Activated CD8-positive, alpha-beta T cell treated with anti-CD3 and anti-CD28 coated beads, Interleukin-2, amount 10 ng/mL, durations not matched to agents 7 days and 5 days (primary cell): ENCODE data around the gene LAYN. TPM values are rescaled to one million over a fixed set of nuclear protein-coding genes. Genes with fewer than 3 reads are reported as not detected.
A peak's percentile ranks its signal among the peaks of the same experiment; 100 is the strongest.

Source experiments
- ATAC-seq: fragments of 150-1000 bp; cut with Tn5 transposase; one replicate; pipeline ENCODE4 v1.10.0; 2021; ENCODE audit warnings: moderate library complexity
- CTCF ChIA-PET: fragments of 350-600 bp; sonication (Branson Sonifier 250); formaldehyde crosslinking; loops from one replicate; lab custom pipeline; 2021; ENCODE audit warnings: antibody characterized with exemption; lab: Charles Lee
- POLR2A ChIA-PET: fragments of 350-600 bp; sonication (Branson Sonifier 250); formaldehyde crosslinking; loops from one replicate; lab custom pipeline; 2021; ENCODE audit warnings: antibody characterized with exemption; lab: Charles Lee
- DNase-seq: peaks from one replicate; pipeline ENCODE4 v3.0.0-alpha.2; 2020
- H3K27ac Mint-ChIP-seq: one replicate; pipeline ENCODE4 v1.8.0; 2021; ENCODE audit warnings: mild to moderate bottlenecking, mixed read lengths
- H3K27me3 Mint-ChIP-seq: one replicate; pipeline ENCODE4 v1.8.0; 2021; ENCODE audit warnings: low read depth, mixed read lengths
- H3K36me3 Mint-ChIP-seq: one replicate; pipeline ENCODE4 v1.8.0; 2021; ENCODE audit warnings: low read depth, mixed read lengths
- H3K4me1 Mint-ChIP-seq: one replicate; pipeline ENCODE4 v1.8.0; 2021; ENCODE audit warnings: low read depth, mixed read lengths
- H3K4me3 Mint-ChIP-seq: one replicate; pipeline ENCODE4 v1.8.0; 2021; ENCODE audit warnings: mild to moderate bottlenecking, mixed read lengths
- H3K9me3 Mint-ChIP-seq: one replicate; pipeline ENCODE4 v1.8.0; 2022; ENCODE audit warnings: mixed read lengths; ENCODE audit not compliant: insufficient read depth
- total RNA-seq, 2 experiments: library from RNA; stranded (reverse); gene quantifications; one replicate each; pipeline ENCODE4 v1.2.3, GENCODE V29; 2021

Gene LAYN, protein sequence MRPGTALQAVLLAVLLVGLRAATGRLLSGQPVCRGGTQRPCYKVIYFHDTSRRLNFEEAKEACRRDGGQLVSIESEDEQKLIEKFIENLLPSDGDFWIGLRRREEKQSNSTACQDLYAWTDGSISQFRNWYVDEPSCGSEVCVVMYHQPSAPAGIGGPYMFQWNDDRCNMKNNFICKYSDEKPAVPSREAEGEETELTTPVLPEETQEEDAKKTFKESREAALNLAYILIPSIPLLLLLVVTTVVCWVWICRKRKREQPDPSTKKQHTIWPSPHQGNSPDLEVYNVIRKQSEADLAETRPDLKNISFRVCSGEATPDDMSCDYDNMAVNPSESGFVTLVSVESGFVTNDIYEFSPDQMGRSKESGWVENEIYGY
- total RNA-seq = 10 to 100 TPM; 11.1 to 12.8 TPM

DNA sequence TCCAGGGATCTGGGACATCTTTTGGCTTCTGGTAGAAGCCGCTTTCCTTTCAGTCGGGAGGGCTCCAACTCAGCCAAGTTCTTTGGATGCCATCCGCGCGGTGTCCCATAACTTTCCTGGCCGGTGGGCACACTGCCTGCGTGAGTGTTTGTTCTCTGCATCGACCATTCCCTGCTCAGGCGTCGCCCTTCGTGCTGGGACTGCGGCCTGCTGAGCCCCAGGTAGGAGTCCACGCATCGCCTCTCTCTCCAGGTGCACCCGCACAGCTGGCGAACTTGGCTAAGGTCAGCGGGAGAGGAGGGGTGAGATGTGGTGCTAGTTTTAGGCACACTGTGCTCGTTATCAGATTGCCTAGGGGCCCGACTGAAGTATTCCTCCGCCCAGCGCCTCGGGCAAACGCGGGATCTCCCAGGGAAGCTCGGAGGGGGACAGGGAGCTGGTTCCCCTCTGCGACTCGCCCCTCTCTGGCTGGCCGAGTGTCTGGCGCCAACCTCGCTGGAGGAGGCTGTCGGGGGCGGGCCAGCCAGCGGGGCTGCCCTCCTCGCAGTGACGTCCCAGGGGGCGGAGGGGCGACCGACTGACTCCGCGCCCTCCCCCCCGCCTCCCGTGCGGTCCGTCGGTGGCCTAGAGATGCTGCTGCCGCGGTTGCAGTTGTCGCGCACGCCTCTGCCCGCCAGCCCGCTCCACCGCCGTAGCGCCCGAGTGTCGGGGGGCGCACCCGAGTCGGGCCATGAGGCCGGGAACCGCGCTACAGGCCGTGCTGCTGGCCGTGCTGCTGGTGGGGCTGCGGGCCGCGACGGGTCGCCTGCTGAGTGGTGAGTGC lies at the start of gene LAYN:
Gene LAYN (plus strand): TSS at position 607 of the 823 bp plus-strand sequence. CDS start 124 bp downstream, at position 731.
- Mint-ChIP-seq H3K27ac (peak within 1 kb of the TSS; percentile 94), H3K36me3 (peaks cover 18% of the 10 kb centered on the region), H3K27me3 (peaks cover 10% of the 10 kb centered on the region), H3K9me3 (no peaks in the 10 kb centered on the region), H3K4me1 (peaks cover 64% of the 10 kb centered on the region), H3K4me3 (peak within 1 kb of the TSS; percentile 73)
- DNase-seq = peak; percentile 77
- CTCF ChIA-PET = interaction anchor here (0.5 to 7.2 kb wide), 9 partner anchors 10 to 213 kb away, joined by 3 to 56 read pairs (median 4); partner anchors contain the start of genes BTG4 and HOATZ
- POLR2A ChIA-PET = interaction anchor here (0.8 to 6.3 kb wide), 11 partner anchors 9 to 226 kb away, joined by 3 to 79 read pairs (median 5); partner anchors contain the start of genes BTG4, HOATZ and PPP2R1B
- peak; percentile 66 for ATAC-seq

DNA sequence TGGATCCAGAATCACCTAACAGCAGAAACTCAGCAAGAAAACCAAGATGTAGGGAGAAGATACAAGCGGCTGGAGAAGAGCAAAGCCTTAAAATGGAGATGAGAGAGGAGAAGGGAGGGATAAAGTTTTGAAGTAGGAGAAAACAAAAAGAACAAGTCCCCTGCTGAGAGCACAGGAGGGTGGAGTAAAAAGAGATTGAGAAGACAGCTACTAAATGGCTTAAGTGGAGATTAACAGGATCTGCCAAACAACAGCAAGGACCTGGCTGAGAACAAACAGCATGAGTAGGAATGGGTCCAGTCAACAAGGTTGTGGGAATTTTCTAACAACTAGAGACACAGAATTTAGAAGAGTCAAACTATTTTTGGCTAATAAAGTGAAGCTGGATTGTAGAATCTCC lies 46.5 kb upstream of the LAYN start:
- peaks cover 22% of the 10 kb centered on the region for H3K27me3 Mint-ChIP-seq
- POLR2A ChIA-PET = no interaction called here
- no peak for ATAC-seq
- no peaks in the 10 kb centered on the region for H3K36me3 Mint-ChIP-seq
- no peaks in the 10 kb centered on the region for H3K4me1 Mint-ChIP-seq
- CTCF ChIA-PET = interaction anchor here (1.4 kb wide), 2 partner anchors 18 to 39 kb away, joined by 4 read pairs; partner anchors contain the start of gene BTG4
- no peaks in the 10 kb centered on the region for H3K9me3 Mint-ChIP-seq
- DNase-seq = no peak
- H3K4me3 Mint-ChIP-seq = no peak overlapping the region
- H3K27ac Mint-ChIP-seq = no peak overlapping the region

DNA sequence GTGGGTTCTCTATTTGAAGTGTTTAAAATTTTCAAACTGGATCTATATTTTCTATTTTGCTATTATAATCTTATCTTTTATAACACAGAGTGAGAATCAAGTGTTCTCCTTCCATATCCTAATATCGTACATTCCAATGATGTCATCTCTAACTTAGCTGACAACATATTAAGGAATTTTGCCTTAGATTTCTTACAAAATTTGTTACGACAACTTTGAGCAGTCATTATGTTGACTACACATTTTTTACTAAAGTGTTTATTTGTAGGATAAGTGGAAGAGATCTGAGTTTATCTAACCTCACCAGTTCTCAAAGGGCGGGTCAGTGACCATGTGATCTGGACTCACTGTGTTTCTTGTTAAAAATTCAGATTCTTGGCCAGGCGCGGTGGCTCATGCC lies 41.0 kb upstream of the LAYN start:
- Mint-ChIP-seq H3K4me3 (no peak overlapping the region), H3K27ac (no peak overlapping the region), H3K27me3 (peaks cover 34% of the 10 kb centered on the region), H3K36me3 (no peaks in the 10 kb centered on the region), H3K9me3 (no peaks in the 10 kb centered on the region), H3K4me1 (no peaks in the 10 kb centered on the region)
- DNase-seq (no peak), ATAC-seq (no peak)
- POLR2A ChIA-PET = no interaction called here
- CTCF ChIA-PET = interaction anchor here (1.2 to 1.3 kb wide), 2 partner anchors 8 to 14 kb away, joined by 3 read pairs; no protein-coding TSS in a partner anchor

- no peaks in the 10 kb centered on the region for H3K36me3 Mint-ChIP-seq
- peaks cover 42% of the 10 kb centered on the region for H3K27me3 Mint-ChIP-seq
Measured at GRCh38 chr11:111500481-111500880, 40.0 kb upstream of the LAYN start.

GRCh38 chr11:111502611-111503010 lies 37.9 kb upstream of the LAYN start:
- H3K27ac Mint-ChIP-seq = no peak overlapping the region
- ATAC-seq = no peak
- DNase-seq = no peak
- no peaks in the 10 kb centered on the region for H3K36me3 Mint-ChIP-seq
- ChIA-PET CTCF (interaction anchor here (2.2 kb wide), 1 partner anchor 11 kb away, joined by 7 read pairs; the partner anchor contains the start of gene BTG4), POLR2A (no interaction called here)
- no peaks in the 10 kb centered on the region for H3K9me3 Mint-ChIP-seq
- H3K4me3 Mint-ChIP-seq = no peak overlapping the region
- peaks cover 45% of the 10 kb centered on the region for H3K27me3 Mint-ChIP-seq
- peaks cover 3% of the 10 kb centered on the region for H3K4me1 Mint-ChIP-seq

More at GRCh38 chr11:111500481-111500880, 40.0 kb upstream of the LAYN start:
- Mint-ChIP-seq H3K9me3 (no peaks in the 10 kb centered on the region), H3K27ac (no peak overlapping the region), H3K4me3 (no peak overlapping the region), H3K4me1 (no peaks in the 10 kb centered on the region)
- CTCF ChIA-PET = interaction anchor here (1.2 to 1.6 kb wide), 2 partner anchors 13 to 21 kb away, joined by 3 to 4 read pairs; partner anchors contain the start of gene BTG4
- POLR2A ChIA-PET = no interaction called here
- ATAC-seq (no peak), DNase-seq (no peak)

DNA sequence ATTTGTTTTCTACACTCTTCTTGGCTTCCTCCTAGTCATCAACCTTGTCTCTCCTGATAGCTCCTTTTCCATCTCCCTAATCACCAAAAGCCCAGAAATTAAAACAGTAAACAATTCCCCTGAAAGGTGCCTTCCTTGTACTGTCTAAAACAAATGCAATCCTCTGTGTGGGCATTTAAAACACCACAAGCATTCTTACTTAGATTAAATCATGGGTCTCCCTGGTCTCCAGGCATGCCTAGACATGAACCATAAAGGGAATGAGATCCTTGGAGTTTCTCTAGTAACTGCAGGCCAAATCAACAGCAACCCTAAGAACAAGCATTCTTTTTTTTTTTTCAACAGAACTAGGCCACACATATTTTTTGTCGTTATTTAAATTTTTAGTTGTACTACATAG lies 30.2 kb upstream of the LAYN start:
- ATAC-seq (no peak), DNase-seq (no peak)
- H3K9me3 Mint-ChIP-seq = no peaks in the 10 kb centered on the region
- ChIA-PET CTCF (no interaction called here), POLR2A (no interaction called here)
- H3K36me3 Mint-ChIP-seq = no peaks in the 10 kb centered on the region
- no peak overlapping the region for H3K4me3 Mint-ChIP-seq
- H3K4me1 Mint-ChIP-seq = peaks cover 22% of the 10 kb centered on the region
- no peak overlapping the region for H3K27ac Mint-ChIP-seq
- H3K27me3 Mint-ChIP-seq = peaks cover 34% of the 10 kb centered on the region

DNA sequence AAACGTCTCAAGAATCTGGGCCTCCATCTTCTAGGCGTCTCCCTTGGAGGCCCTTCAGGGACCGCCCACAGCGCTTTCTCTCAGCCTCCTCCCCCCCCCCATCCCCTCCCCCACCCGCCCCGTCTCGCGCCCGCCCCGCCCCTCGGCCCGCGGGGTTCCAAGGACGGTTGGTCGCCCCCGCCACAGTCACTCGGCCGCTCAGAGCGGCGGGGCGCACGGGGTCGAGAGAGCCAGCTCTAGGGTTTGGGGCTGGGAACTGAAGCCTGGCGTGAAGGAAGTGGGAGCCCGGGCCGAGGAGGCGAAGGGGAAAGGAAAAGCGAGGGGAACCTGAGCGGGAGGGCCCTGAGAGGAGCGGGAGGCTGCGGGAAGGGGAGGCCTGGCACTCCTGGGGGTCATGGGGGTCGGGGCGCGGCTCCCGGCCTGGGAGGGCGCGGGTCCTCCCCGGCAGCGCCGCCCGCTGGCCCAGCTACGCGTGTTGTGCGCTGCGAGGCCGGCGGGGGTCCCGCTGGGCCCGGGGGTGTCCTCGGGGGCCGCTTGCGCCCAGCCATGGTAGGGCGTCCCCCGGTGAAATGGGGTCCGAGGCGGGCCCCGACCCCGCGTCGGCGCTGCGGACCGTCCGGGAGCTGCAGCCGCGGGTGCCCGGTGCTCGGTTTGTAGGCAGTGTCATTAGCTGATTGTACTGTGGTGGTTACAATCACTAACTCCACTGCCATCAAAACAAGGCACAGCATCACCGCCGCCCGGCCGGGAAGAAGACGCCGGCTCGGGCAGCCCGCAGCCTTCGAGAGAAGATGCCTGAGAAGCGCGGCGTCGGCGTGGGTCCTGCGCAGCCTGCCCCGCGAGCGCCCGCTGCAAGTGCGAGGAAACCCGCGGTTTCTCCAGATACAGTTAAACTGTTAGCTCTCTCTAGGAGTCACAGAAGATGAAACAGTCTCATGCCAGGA lies 28.0 kb upstream of the LAYN start, which contains the start of gene BTG4:
Gene BTG4 (minus strand): TSS at position 91 of the 944 bp plus-strand sequence. CDS start 13,610 bp downstream, outside the sequence.
- ChIA-PET POLR2A (interaction anchor here (0.8 to 4.1 kb wide), 8 partner anchors 11 to 57 kb away, joined by 3 to 79 read pairs (median 4); partner anchors contain the start of gene LAYN), CTCF (interaction anchor here (0.6 to 3.9 kb wide), 22 partner anchors 9 to 770 kb away, joined by 3 to 38 read pairs (median 4); partner anchors contain the start of gene LAYN)
- peak; percentile 46 for DNase-seq
- Mint-ChIP-seq H3K27me3 (peaks cover 24% of the 10 kb centered on the region), H3K9me3 (no peaks in the 10 kb centered on the region), H3K36me3 (no peaks in the 10 kb centered on the region), H3K4me3 (peak within 1 kb of the TSS; percentile 69), H3K27ac (peak within 1 kb of the TSS; percentile 69), H3K4me1 (peaks cover 22% of the 10 kb centered on the region)
- peak; percentile 78 for ATAC-seq

DNA sequence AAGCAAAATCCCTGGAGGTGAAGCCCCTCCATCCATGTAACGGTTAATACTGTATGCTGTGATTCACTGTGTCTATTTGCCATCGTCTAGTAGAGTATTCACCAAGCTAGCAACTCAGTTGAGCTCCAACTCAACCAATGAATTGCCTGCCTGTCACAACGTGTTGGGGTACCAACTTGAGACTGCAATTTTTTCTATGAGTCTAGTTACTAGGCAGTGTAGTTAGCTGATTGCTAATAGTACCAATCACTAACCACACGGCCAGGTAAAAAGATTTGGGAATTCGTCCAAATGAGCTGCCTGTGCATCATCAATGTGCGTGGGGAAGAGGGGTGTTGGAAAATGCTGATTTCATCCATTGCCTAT lies 27.3 kb upstream of the LAYN start:
- no peak for DNase-seq
- H3K4me1 Mint-ChIP-seq = peaks cover 18% of the 10 kb centered on the region
- H3K4me3 Mint-ChIP-seq = peak overlapping the region; percentile 56
- ChIA-PET POLR2A (interaction anchor here (1.0 to 4.1 kb wide), 6 partner anchors 10 to 58 kb away, joined by 3 to 79 read pairs (median 8); partner anchors contain the start of gene LAYN), CTCF (interaction anchor here (0.6 to 3.9 kb wide), 19 partner anchors 9 to 230 kb away, joined by 3 to 38 read pairs (median 4); partner anchors contain the start of gene LAYN)
- no peaks in the 10 kb centered on the region for H3K36me3 Mint-ChIP-seq
- H3K27me3 Mint-ChIP-seq = peaks cover 18% of the 10 kb centered on the region
- no peaks in the 10 kb centered on the region for H3K9me3 Mint-ChIP-seq
- H3K27ac Mint-ChIP-seq = no peak overlapping the region
- peak; percentile 32 for ATAC-seq

- ATAC-seq = peak; percentile 33
- CTCF ChIA-PET = interaction anchor here (0.6 to 3.9 kb wide), 10 partner anchors 10 to 90 kb away, joined by 3 to 38 read pairs (median 7); partner anchors contain the start of gene LAYN
Measured at GRCh38 chr11:111514216-111515031, 26.1 kb upstream of the LAYN start, which contains the start of gene HOATZ. Gene HOATZ (plus strand): TSS chr11:111514778. CDS start chr11:111514785, 7 bp downstream.

More at GRCh38 chr11:111514216-111515031, 26.1 kb upstream of the LAYN start, which contains the start of gene HOATZ:
- POLR2A ChIA-PET = interaction anchor here (1.7 to 4.1 kb wide), 3 partner anchors 11 to 27 kb away, joined by 12 to 79 read pairs (median 15); partner anchors contain the start of gene LAYN
- H3K27ac Mint-ChIP-seq = no peak within 1 kb of the TSS
- H3K4me1 Mint-ChIP-seq = peaks cover 18% of the 10 kb centered on the region
- H3K27me3 Mint-ChIP-seq = peaks cover 20% of the 10 kb centered on the region
- no peaks in the 10 kb centered on the region for H3K36me3 Mint-ChIP-seq
- H3K4me3 Mint-ChIP-seq = peak within 1 kb of the TSS; percentile 55
- H3K9me3 Mint-ChIP-seq = no peaks in the 10 kb centered on the region
- peak; percentile 37 for DNase-seq
